HG03135 (cell line): Measurements from ENCODE around the gene KCNA3.
A peak's percentile ranks its signal among the peaks of the same experiment; 100 is the strongest.
"Not testable (repeated sequence)": the region's sequence is repeated elsewhere in the genome, so short reads cannot be mapped to it uniquely, and the experiment has no call there.

Experiments
- ATAC-seq: cut with Tn5 transposase; IDR thresholded peaks from one replicate; pipeline ENCODE4 v1.9.1; 2021; ENCODE audit warnings: mild to moderate bottlenecking, moderate library complexity; ENCODE audit not compliant: unreplicated experiment

Gene KCNA3

GRCh38 chr1:110680036-110680735, 5.4 kb upstream of the KCNA3 start:
- ATAC-seq, result no peak

GRCh38 chr1:110677526-110677925, 2.8 kb upstream of the KCNA3 start:
- ATAC-seq, result no peak

GRCh38 chr1:110676970-110677369, 2.2 kb upstream of the KCNA3 start:
- no peak for ATAC-seq

GRCh38 chr1:110675060-110675791, 486 bp upstream of the KCNA3 start:
- no peak for ATAC-seq

- ATAC-seq, result no peak
Measured at GRCh38 chr1:110673805-110674336, 869 bp downstream of the KCNA3 start.

- ATAC-seq, result no peak
Measured at GRCh38 chr1:110673197-110673701, 1.5 kb downstream of the KCNA3 start.

- ATAC-seq, result peak; percentile 50
Measured at GRCh38 chr1:110672753-110673108, 2.0 kb downstream of the KCNA3 start.

GRCh38 chr1:110672001-110672752, 2.6 kb downstream of the KCNA3 start:
- ATAC-seq, result no peak

DNA sequence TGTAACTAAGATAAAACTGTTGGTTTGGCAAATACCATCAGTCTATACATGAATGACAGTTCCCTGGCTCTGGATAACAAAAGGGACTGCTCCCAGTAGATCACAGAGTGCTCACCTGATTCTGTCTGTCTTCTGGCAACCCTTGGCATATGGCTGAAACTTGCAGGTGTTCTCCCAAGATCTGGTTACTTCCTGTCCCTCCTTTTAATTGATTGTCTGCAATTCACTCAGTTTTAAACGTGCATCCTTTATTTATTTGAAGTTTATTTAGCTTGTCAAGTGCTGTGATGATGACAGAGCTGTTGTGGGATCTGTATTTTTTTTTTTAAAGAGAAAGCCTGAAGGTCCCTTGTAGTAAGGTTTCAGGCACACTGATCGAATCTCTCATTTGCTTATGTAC, 3.4 kb downstream of the KCNA3 start:
- no peak for ATAC-seq

- no peak for ATAC-seq
Measured at GRCh38 chr1:110668549-110668948, 6.2 kb downstream of the KCNA3 start.

- no peak for ATAC-seq
Measured at GRCh38 chr1:110667776-110668175, 7.0 kb downstream of the KCNA3 start.

DNA sequence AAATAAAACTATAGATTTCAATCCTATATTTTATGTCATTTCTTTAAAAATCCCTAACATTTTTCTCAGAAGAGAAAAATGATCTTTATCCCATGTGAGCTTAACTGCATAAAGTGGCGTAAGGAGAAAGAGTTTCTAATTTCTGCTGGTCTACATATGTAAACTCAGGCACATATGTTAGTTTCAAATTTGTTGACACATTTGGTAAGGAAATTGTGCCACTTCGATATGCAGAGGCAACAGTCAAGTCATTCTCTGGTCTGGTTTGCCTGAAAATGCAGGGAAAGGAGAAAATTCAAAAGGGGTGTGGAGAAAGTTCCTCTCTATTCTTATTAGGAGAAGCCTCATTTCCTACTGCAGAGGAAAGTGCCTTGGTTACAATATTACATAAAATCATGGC, 11.5 kb downstream of the KCNA3 start:
- ATAC-seq, result no peak

DNA sequence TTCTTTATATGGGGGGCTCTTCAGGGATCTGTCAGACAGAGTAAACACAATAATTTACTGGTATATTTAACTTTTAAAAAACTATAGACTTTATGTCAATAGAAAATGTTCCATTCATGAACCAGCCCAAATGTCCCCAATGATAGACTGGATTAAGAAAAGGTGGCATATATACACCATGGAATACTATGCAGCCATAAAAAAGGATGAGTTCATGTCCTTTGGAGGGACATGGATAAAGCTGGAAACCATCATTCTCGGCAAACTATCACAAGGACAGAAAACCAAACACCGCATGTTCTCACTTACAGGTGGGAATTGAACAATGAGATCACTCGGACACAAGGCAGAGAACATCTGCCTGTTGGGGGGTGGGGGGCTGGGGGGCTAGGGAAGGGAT, 15.2 kb downstream of the KCNA3 start:
- not testable (repeated sequence) for ATAC-seq

- ATAC-seq, result no peak
Measured at GRCh38 chr1:110657351-110657750, 17.4 kb downstream of the KCNA3 start.

DNA sequence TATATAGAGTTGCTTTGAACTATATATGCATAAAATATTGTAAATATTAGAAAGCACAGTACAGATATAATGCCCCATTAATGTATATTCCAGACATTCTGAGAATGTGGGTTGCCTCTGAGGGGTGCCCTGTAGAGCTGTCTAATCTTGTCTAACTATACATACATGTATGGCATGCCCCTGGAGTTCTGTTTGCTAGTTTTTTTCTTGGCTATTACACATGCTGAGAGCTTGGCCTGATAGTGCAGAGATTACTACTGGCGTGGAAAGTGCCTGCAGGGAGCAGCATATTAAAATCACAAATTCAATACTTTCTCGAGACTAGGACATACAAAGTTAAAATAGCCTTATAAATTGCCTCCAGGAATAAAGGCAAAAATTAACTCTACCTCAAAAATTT, 24.1 kb downstream of the KCNA3 start:
- ATAC-seq, result no peak

DNA sequence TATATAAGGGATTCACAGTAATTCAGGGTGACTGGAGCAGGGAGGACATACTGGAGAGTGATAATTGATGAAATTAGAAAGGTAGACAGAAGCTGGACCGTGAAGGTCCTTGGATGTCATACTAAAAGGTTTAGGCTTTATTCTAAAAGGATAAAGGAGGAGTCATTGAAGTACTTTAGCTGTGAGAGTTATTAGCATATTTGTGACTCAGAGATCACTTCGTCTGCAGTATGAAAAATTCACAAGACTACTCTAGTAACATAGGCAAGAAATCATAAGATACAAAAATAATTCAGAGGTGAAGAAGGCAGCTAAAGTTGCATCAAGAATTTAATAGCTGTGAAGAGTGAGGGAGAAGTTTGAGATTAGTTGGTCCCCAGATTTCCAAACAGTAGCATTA, 26.3 kb downstream of the KCNA3 start:
- ATAC-seq, result no peak

DNA sequence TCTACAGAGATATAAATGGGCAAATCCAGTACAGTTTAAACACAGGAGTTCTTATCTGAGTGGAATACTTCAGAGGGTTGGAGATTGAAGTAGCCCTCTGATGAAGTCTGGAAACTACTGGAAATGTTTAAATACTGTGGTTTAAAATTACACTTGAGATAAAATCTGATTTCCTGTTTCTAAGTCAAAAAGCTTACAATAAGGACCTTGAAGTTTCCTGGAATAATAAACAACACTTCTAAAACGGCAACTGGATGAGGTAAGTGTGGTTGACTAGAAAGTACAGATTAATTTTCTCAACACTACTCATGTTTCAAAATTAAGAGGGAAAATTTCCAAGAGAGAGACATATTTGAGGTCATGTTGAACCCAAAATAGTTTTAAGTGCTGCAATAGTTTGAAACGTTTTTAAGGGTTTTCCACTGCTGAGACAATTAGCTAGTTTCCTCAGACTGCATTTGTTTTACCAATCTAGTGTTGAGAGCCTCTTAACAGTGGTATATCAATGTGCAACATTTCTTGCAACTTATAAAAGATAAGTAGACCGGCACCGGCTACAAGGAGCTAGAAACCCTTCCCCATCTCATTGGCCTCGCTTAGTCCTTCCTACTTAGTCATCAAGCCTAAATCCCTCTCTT, 27.4 kb downstream of the KCNA3 start:
- ATAC-seq, result no peak

GRCh38 chr1:110645821-110646735, 28.7 kb downstream of the KCNA3 start:
- no peak for ATAC-seq

- no peak for ATAC-seq
Measured at GRCh38 chr1:110645211-110645610, 29.5 kb downstream of the KCNA3 start.

GRCh38 chr1:110643879-110644472, 30.8 kb downstream of the KCNA3 start:
- ATAC-seq, result no peak
